GM23338 (cell line): ENCODE measurements around the gene EYS. TPM values are rescaled to one million over a fixed set of nuclear protein-coding genes. Genes with fewer than 3 reads are reported as not detected.

Experiments
- ATAC-seq: fragments of 200-7000 bp; cut with Tn5 transposase; 3 replicates; pipeline ENCODE4 v1.9.1; 2020
- DNase-seq: peaks from one replicate; pipeline ENCODE4 v3.0.0-alpha.2; 2015; ENCODE audit warnings: low spot score
- H2AFZ ChIP-seq: fragments of 200-600 bp; sonication (generic); 2 replicates; pipeline ENCODE4 v1.8.0; 2016; ENCODE audit warnings: antibody characterized with exemption, mild to moderate bottlenecking, moderate library complexity
- H3F3A ChIP-seq: fragments of 200-600 bp; sonication (generic); replicated peaks from 2 replicates; pipeline ENCODE4 v1.8.0; 2017; ENCODE audit warnings: antibody characterized with exemption, mixed run types, low read depth
- H3K27ac ChIP-seq: fragments of 200-600 bp; sonication (generic); 2 replicates; pipeline ENCODE4 v1.6.1; 2016; ENCODE audit warnings: low read depth
- H3K27me3 ChIP-seq: fragments of 200-600 bp; sonication (generic); 2 replicates; pipeline ENCODE4 v1.8.0; 2016; ENCODE audit warnings: mild to moderate bottlenecking, mixed run types, moderate library complexity; ENCODE audit not compliant: insufficient read depth
- H3K36me3 ChIP-seq: fragments of 200-600 bp; sonication (generic); 2 replicates; pipeline ENCODE4 v1.8.0; 2016; ENCODE audit warnings: mild to moderate bottlenecking; ENCODE audit not compliant: insufficient read depth
- H3K4me1 ChIP-seq: fragments of 200-600 bp; sonication (generic); 2 replicates; pipeline ENCODE4 v1.8.0; 2016; ENCODE audit warnings: mild to moderate bottlenecking, moderate library complexity; ENCODE audit not compliant: insufficient read depth
- H3K4me2 ChIP-seq: fragments of 200-600 bp; sonication (generic); 2 replicates; pipeline ENCODE4 v1.7.1; 2017; ENCODE audit warnings: mixed run types
- H3K4me3 ChIP-seq: fragments of 200-600 bp; sonication (generic); 2 replicates; pipeline ENCODE4 v1.6.1; 2016; ENCODE audit warnings: mixed run types
- H3K79me2 ChIP-seq: fragments of 200-600 bp; sonication (generic); replicated peaks from 2 replicates; pipeline ENCODE4 v1.8.0; 2017; ENCODE audit warnings: mild to moderate bottlenecking; ENCODE audit not compliant: insufficient read depth
- H3K9me2 ChIP-seq: fragments of 200-600 bp; sonication (generic); 2 replicates; pipeline ENCODE4 v1.8.0; 2017; ENCODE audit not compliant: insufficient read depth
- H4K20me1 ChIP-seq: fragments of 200-600 bp; sonication (generic); replicated peaks from 2 replicates; pipeline ENCODE4 v1.8.0; 2017; ENCODE audit warnings: mild to moderate bottlenecking; ENCODE audit not compliant: insufficient read depth
- H3K27ac Mint-ChIP-seq: 2 replicates; pipeline ENCODE4 v1.8.0; 2020; ENCODE audit warnings: inconsistent platforms, mild to moderate bottlenecking, moderate library complexity, mixed read lengths
- H3K27me3 Mint-ChIP-seq: 3 replicates; pipeline ENCODE4 v1.8.0; 2022; ENCODE audit warnings: low read depth, mild to moderate bottlenecking, moderate library complexity, mixed read lengths, inconsistent platforms; ENCODE audit not compliant: insufficient read depth, poor library complexity
- H3K36me3 Mint-ChIP-seq: 3 replicates; pipeline ENCODE4 v1.8.0; 2021; ENCODE audit warnings: low read depth, mild to moderate bottlenecking, inconsistent platforms, moderate library complexity, mixed read lengths
- H3K4me1 Mint-ChIP-seq: 3 replicates; pipeline ENCODE4 v1.8.0; 2020; ENCODE audit warnings: mild to moderate bottlenecking, inconsistent platforms, mixed read lengths
- H3K4me3 Mint-ChIP-seq: 3 replicates; pipeline ENCODE4 v1.8.0; 2021; ENCODE audit warnings: moderate library complexity, mild to moderate bottlenecking, inconsistent platforms, mixed read lengths
- H3K9me3 Mint-ChIP-seq: 3 replicates; pipeline ENCODE4 v1.8.0; 2020; ENCODE audit warnings: moderate library complexity, mild to moderate bottlenecking, inconsistent platforms, mixed read lengths
- NANOG ChIP-seq: IDR thresholded peaks from 2 replicates; pipeline ENCODE4 v1.6.1; 2016; ENCODE audit warnings: antibody characterized with exemption, borderline replicate concordance
- ZNF462 ChIP-seq: fragments of 250-450 bp; sonication (Bioruptor Pico); IDR thresholded peaks from 2 replicates; pipeline ENCODE4 v1.5.0; 2020; ENCODE audit warnings: mild to moderate bottlenecking, moderate library complexity
- polyA plus RNA-seq: library from polyadenylated mRNA; unstranded; fragments of >200 nt; fragmentation: Nextera tagmentation; extraction: Ambion mirVana; gene quantifications from 2 replicates; pipeline ENCODE4 v1.2.1, GENCODE V29; 2016
- total RNA-seq: library from RNA; depleted of rRNA; stranded (reverse); fragments of >200 nt; shearing (Covaris generic); gene quantifications from 2 replicates; pipeline ENCODE4 v1.2.3, GENCODE V29; 2014
- TF ChIP-seq, protein P1 (sequence below), 2 experiments: fragments of 200-600 bp in 1 of 2; sonication (generic) in 1 of 2; conservative IDR thresholded peaks; 2 replicates each; pipeline versions ENCODE4 v1.5.1 to v1.6.1; 2016 to 2017; ENCODE audit warnings: antibody characterized with exemption in 2 of 2, low read depth in 2 of 2, mild to moderate bottlenecking in 2 of 2, moderate library complexity in 1 of 2

Gene EYS
- total and polyA plus RNA-seq, 2 experiments from 2014 or later: 0.38 to 0.52 TPM

DNA sequence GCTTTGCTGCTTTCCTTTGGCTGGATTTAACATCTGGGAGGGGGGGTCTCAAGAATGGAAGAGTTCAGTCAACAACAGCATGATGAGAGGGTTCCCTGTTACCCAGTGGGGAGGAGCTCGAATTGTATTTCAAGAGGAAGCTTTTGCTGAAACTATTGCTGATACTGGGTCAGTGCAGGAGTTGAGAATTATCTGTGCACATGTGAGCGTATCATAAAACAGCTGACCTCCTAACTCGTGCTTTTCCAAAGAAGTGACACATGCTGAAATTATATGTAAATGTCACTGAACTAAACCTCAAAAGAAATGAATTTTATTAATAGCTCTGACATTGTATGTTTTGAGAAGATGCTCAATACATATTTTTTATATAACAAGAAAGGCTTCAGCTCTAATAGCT is 1975.1 kb downstream of the EYS start:
- DNase-seq: no peak

More for the DNA sequence above, 1975.1 kb downstream of the EYS start:
- Mint-ChIP-seq H3K9me3 (peaks cover 2% of the 10 kb centered on the region; the same call in 1 of the 3 replicates), H3K4me3 (no peak overlapping the region), H3K27me3 (no peaks in the 10 kb centered on the region), H3K36me3 (no peaks in the 10 kb centered on the region), H3K27ac (no peak overlapping the region), H3K4me1 (no peaks in the 10 kb centered on the region)
- no peaks in the 10 kb centered on the region for H4K20me1 ChIP-seq
- no peaks in the 10 kb centered on the region for H3K79me2 ChIP-seq
- no peaks in the 10 kb centered on the region for H3K4me1 ChIP-seq
- no peak overlapping the region for H3K4me2 ChIP-seq
- no peak for ATAC-seq
- no peaks in the 10 kb centered on the region for H3K36me3 ChIP-seq
- H2AFZ ChIP-seq: no peak overlapping the region
- H3K27me3 ChIP-seq: no peaks in the 10 kb centered on the region
- no peaks in the 10 kb centered on the region for H3K9me2 ChIP-seq
- no peaks in the 10 kb centered on the region for H3F3A ChIP-seq
- TF ChIP-seq ZNF462 (CRISPR knock-in tag): no peak
- TF ChIP-seq NANOG: no peak
- TF ChIP-seq, protein P1, sequence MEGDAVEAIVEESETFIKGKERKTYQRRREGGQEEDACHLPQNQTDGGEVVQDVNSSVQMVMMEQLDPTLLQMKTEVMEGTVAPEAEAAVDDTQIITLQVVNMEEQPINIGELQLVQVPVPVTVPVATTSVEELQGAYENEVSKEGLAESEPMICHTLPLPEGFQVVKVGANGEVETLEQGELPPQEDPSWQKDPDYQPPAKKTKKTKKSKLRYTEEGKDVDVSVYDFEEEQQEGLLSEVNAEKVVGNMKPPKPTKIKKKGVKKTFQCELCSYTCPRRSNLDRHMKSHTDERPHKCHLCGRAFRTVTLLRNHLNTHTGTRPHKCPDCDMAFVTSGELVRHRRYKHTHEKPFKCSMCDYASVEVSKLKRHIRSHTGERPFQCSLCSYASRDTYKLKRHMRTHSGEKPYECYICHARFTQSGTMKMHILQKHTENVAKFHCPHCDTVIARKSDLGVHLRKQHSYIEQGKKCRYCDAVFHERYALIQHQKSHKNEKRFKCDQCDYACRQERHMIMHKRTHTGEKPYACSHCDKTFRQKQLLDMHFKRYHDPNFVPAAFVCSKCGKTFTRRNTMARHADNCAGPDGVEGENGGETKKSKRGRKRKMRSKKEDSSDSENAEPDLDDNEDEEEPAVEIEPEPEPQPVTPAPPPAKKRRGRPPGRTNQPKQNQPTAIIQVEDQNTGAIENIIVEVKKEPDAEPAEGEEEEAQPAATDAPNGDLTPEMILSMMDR (conservative IDR thresholded peaks at IDR 0.05; ENCODE audit: low read depth in 2 of 2): no peak
- no peak overlapping the region for H3K4me3 ChIP-seq
- no peak overlapping the region for H3K27ac ChIP-seq
